Psoas muscle (tissue), 8 donors: ENCODE measurements around the gene ZYX. TPM values are rescaled to one million over a fixed set of nuclear protein-coding genes. Genes with fewer than 3 reads are reported as not detected.

Source experiments
- ATAC-seq, 4 donors: fragments of 200-7000 bp; cut with Tn5 transposase; one replicate each; pipeline ENCODE4 v1.9.1; 2020; ENCODE audit warnings: moderate library complexity in 3 of 4, mild to moderate bottlenecking in 2 of 4
- DNase-seq, 2 donors: peaks; one replicate each; pipeline ENCODE4 v3.0.0-alpha.2; 2020
- H3K27ac ChIP-seq: fragments of 200-600 bp; one replicate; pipeline ENCODE4 v1.8.0; 2022
- H3K27me3 ChIP-seq, 3 donors: fragments of 200-600 bp in 1 of 3; one replicate each; pipeline versions ENCODE4 v1.6.1 to v1.8.0; 2013 to 2022; ENCODE audit warnings: low read length in 2 of 3, mild to moderate bottlenecking in 2 of 3, moderate library complexity in 1 of 3; ENCODE audit not compliant: insufficient read depth in 3 of 3
- H3K36me3 ChIP-seq, 2 donors: fragments of 200-600 bp in 1 of 2; one replicate each; pipeline versions ENCODE4 v1.6.1 to v1.8.0; 2013 to 2022; ENCODE audit warnings: low read depth in 1 of 2, mild to moderate bottlenecking in 1 of 2, moderate library complexity in 1 of 2; ENCODE audit not compliant: insufficient read depth in 1 of 2
- H3K4me1 ChIP-seq: fragments of 200-600 bp; one replicate; pipeline ENCODE4 v1.8.0; 2022
- H3K4me3 ChIP-seq: fragments of 200-600 bp; one replicate; pipeline ENCODE4 v1.8.0; 2022; ENCODE audit warnings: mild to moderate bottlenecking
- H3K9me3 ChIP-seq: fragments of 200-600 bp; one replicate; pipeline ENCODE4 v1.8.0; 2022
- WGBS, 3 donors: extraction: QIAGEN DNeasy Blood & Tissue Kit; methylation state at CpG; one replicate each; pipeline versions ENCODE4 v1.1.6 to v1.1.7; 2013; 5-methylcytosine and 5-hydroxymethylcytosine counted together
- intact Hi-C, 2 donors: fragments of 100-400 bp; cut with DNase I; formaldehyde crosslinking; loops; one replicate each; pipeline versions ENCODE4 v1.11.0 to v1.14.2; 2022
- polyA plus RNA-seq, 3 donors: library from polyadenylated mRNA; stranded (reverse); fragments of 200-250 nt; gene quantifications; one replicate each; pipeline ENCODE4 v1.2.3, GENCODE V29; 2013
- total RNA-seq, 4 donors: library from RNA; stranded (reverse); fragmentation: NEBNext Ultra II Directional in 2 of 4; extraction: Animal tissue kit (Norgen Biotek cat#: 25700) in 2 of 4; gene quantifications; one replicate each; pipeline versions ENCODE4 v1.2.1 to v1.2.4, GENCODE V29; 2021 to 2023
- TF ChIP-seq, protein P1 (sequence below): fragments of 200-600 bp; IDR thresholded peaks from one replicate; pipeline ENCODE4 v1.8.0; 2022; ENCODE audit warnings: antibody characterized with exemption
- donor health status: healthy with polysubstance abuse.
- donor health status: DM: no; HTN: no; CAD: no; lungs with moderate emphysema.
- donor health status: Bipolar disorder and iron deficiency.
- donor health status: healthy.
- donor health status: DM: yes; HTN: yes; CAD: no.
- donor health status: DM: no; HTN: no; CAD: no.
- donor health status: DM: no; HTN: no; CAD: no.
- donor health status: DM: yes; HTN: yes; CAD: no.

ZYX gene
- total and polyA plus RNA-seq, 7 donors: 34.4 to 215 (median 84.1) TPM

DNA sequence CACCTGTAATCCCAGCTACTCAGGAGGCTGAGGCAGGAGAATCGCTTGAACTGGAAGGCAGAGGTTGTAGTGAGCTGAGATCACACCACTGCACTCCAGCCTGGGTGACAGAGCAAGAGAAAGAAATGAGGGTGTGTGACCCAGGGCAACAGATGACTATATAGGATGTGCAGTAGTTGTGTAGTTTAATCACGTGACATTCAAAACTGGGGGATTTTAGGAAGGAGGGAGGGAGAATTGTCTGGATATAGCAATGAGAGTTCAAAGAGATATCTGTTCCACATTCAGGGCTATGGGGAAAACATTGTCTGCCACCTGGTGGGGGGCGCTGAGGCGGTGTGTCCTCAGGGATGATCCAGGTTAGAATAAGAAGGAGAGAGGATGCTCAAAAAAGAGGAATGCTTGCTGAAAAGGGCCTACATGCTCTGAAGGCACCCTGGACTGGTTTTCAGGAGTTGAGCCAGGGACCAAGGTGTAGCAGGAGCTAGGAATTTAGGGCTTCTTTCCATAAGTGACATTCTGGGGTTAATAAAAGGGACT lies 7.8 kb upstream of the ZYX start:
- no peaks in the 10 kb centered on the region for H3K4me1 ChIP-seq
- ATAC-seq (peak in 1 of 4 donors; percentile 27), DNase-seq (no peak)
- H3K4me3 ChIP-seq: no peak overlapping the region
- 91 to 97% (median 94%) methylated on average over 4 of the region's 4 CpGs for WGBS, 3 donors
- H3K27me3 ChIP-seq: no peaks in the 10 kb centered on the region
- H3K27ac ChIP-seq: no peak overlapping the region
- no peaks in the 10 kb centered on the region for H3K9me3 ChIP-seq
- H3K36me3 ChIP-seq: no peaks in the 10 kb centered on the region
- TF ChIP-seq, protein P1, sequence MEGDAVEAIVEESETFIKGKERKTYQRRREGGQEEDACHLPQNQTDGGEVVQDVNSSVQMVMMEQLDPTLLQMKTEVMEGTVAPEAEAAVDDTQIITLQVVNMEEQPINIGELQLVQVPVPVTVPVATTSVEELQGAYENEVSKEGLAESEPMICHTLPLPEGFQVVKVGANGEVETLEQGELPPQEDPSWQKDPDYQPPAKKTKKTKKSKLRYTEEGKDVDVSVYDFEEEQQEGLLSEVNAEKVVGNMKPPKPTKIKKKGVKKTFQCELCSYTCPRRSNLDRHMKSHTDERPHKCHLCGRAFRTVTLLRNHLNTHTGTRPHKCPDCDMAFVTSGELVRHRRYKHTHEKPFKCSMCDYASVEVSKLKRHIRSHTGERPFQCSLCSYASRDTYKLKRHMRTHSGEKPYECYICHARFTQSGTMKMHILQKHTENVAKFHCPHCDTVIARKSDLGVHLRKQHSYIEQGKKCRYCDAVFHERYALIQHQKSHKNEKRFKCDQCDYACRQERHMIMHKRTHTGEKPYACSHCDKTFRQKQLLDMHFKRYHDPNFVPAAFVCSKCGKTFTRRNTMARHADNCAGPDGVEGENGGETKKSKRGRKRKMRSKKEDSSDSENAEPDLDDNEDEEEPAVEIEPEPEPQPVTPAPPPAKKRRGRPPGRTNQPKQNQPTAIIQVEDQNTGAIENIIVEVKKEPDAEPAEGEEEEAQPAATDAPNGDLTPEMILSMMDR: no peak
- intact Hi-C loops: no loop called here

DNA sequence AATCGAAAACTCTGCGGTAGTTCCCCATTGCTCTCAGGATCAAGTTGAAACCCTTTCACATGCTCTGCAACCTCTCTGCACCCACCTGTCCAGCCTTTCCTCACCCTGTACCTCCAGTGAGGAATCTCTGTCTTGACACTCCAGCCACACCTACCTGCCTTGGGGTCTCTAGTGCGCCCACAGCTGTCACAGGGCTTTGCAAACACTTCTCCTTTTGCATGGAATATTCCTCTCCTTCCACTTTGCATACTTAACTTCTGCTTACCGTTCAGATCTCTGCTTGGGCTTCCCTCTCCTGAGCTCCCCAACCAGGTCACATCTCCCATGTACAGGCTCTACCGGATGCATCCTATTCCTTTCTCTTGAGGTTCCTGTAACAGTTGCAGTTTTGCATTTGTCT lies 6.6 kb upstream of the ZYX start:
- intact Hi-C loops: no loop called here
- no peaks in the 10 kb centered on the region for H3K9me3 ChIP-seq
- H3K4me1 ChIP-seq: peaks cover 10% of the 10 kb centered on the region
- DNase-seq (no peak), ATAC-seq (no peak)
- no peak overlapping the region for H3K4me3 ChIP-seq
- no peak overlapping the region for H3K27ac ChIP-seq
- 83 to 93% (median 84%) methylated on average over 5 of the region's 5 CpGs for WGBS, 3 donors
- no peaks in the 10 kb centered on the region for H3K27me3 ChIP-seq
- no peaks in the 10 kb centered on the region for H3K36me3 ChIP-seq
- TF ChIP-seq, protein P1: no peak

DNA sequence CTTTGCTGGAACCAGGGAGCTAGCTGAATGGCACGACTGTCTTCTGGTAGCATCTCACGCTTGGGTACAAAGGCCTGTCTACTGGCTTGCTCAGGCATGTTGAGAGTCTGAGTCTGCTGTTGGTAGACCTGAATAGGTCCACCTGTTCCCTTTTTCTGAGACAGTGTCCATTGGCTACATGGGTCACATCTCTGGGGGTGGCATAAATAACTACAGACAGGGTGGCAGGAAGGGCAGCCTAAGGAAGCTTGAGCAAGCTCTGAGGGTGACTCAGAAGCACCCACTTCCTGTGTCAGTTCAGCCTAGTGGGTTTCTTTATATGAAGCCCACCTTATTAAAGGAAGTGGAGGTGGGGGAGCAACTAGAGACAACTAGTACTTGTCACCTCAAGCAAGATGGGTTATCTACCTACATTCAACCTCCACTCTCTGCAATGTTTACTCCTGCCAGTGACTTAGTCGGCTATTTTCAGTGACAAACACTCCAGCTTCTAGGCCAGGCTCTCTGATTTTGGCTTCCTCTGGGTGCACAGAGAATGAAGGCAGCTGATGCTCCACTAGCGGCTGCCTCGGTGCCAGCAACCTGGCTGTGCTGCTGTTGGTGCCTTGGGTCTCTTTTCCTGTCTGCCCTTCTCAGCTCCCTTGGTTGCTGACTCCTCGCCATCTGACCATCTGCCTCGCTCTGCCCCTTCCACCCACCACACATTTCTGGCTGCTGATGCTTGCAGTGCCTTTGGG lies 5.7 kb upstream of the ZYX start:
- DNase-seq: no peak
- no peaks in the 10 kb centered on the region for H3K9me3 ChIP-seq
- H3K27ac ChIP-seq: peak overlapping the region; percentile 9
- intact Hi-C loops: loop anchor here in 1 of 2 donors (5.0 kb wide), 1 partner anchor 38 kb away; no protein-coding TSS in a partner anchor
- H3K4me3 ChIP-seq: no peak overlapping the region
- TF ChIP-seq, protein P1: no peak
- no peaks in the 10 kb centered on the region for H3K36me3 ChIP-seq
- H3K27me3 ChIP-seq: no peaks in the 10 kb centered on the region
- ATAC-seq: no peak
- 56 to 71% (median 61%) methylated on average over 7 of the region's 7 CpGs for WGBS, 3 donors
- H3K4me1 ChIP-seq: peaks cover 15% of the 10 kb centered on the region

DNA sequence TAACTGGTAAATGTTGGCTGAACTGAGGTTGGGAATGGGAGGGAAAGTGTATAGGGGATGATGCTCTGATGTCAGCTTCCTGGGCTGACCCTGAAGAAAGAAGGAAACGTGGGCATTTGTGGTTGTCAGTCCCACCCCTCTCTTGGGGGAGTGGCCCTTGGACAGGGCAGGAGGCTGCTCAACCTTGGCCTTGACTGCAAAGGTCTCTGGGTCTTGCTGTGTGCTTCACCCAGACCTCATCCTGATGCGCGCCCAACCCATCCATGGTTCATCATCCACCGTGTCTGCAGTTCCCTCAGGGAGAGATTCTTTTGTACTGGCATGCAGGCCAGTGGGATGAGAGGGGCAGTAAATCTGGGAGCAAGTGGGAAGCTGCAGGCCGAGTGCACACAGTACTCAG lies 4.7 kb upstream of the ZYX start:
- no peaks in the 10 kb centered on the region for H3K27me3 ChIP-seq
- no peak overlapping the region for H3K27ac ChIP-seq
- TF ChIP-seq, protein P1: no peak
- no peaks in the 10 kb centered on the region for H3K9me3 ChIP-seq
- peaks cover 15% of the 10 kb centered on the region for H3K4me1 ChIP-seq
- no peak for ATAC-seq
- intact Hi-C loops: loop anchor here in 1 of 2 donors (5.0 kb wide), 1 partner anchor 39 kb away; no protein-coding TSS in a partner anchor
- no peak for DNase-seq
- 61 to 73% (median 65%) methylated on average over 5 of the region's 5 CpGs for WGBS, 3 donors
- H3K36me3 ChIP-seq: no peaks in the 10 kb centered on the region
- no peak overlapping the region for H3K4me3 ChIP-seq
